HG02759 (cell line): ENCODE results near the gene MAPK11.

Experiments
- ATAC-seq: cut with Tn5 transposase; IDR thresholded peaks from one replicate; pipeline ENCODE4 v1.9.1; 2021; ENCODE audit warnings: mild to moderate bottlenecking, moderate library complexity; ENCODE audit not compliant: unreplicated experiment

MAPK11 gene

GRCh38 chr22:50269970-50270665, at the start of gene MAPK11:
Gene MAPK11 (minus strand): TSS chr22:50270380. CDS start chr22:50270292, 88 bp downstream.
- ATAC-seq = peak; percentile 42

- no peak for ATAC-seq
These were observed 49.3 kb upstream of the MAPK11 start for GRCh38 chr22:50319503-50319951.

GRCh38 chr22:50318698-50319411, 48.7 kb upstream of the MAPK11 start:
- ATAC-seq = no peak

DNA sequence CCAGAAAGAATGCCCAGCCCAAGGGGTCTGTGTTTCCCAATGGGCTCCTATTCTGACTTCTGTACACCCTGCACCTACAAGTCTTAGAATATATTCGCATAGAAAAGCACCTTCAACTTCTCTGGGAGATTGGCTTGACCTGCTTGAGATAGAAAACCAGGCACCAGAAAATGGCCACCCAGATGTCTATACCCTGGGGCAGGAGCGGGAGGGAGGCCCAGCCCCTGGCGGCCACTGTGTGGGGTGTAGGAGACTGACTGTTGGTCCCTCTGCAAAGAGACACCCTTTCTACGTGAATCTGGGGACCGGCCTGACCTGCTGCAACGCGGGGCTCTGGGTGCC, 48.1 kb upstream of the MAPK11 start:
- ATAC-seq = no peak

- ATAC-seq = no peak
These were observed 47.5 kb upstream of the MAPK11 start for GRCh38 chr22:50317674-50318073.

- no peak for ATAC-seq
These were observed 47.0 kb upstream of the MAPK11 start for GRCh38 chr22:50317178-50317577.

- no peak for ATAC-seq
These were observed 46.2 kb upstream of the MAPK11 start for GRCh38 chr22:50316114-50317065.

DNA sequence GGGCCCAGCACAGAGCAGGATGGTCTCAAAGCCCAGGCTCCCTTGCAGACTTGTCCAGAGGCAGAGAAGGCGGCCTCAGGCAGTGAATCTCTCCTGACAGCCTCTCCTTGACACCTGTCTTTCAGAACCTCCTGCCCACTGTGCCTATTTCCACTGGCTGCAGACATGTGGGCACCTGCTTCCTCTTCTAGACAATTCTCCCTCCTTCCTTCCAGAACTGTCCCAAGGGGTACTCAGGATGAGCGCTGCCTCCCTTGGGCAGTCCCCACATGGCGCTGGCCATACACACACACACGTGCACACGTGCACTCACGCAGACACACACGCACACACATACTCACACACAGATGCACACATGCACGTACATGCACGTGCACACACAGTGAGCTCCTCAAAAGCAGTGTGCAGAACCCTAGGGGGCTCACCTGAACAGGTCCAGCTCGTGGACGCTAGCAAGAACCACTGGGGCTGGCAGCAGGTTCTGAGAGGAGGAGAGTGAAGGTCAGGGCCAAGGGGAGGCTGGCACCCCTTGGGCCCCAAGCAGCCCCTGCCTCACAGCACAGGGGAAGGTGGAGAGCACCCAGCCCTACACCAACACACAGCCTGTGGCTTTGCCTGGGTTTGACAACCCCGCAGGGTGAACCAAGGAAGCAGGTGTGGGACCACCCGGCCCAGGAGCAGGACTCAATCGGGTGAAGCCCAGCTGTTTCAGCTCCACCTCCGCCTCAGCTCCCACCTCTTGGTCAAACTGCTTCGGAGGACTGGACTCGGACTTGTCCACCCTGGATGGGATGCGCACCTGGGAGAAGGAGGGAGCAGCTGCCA, 45.3 kb upstream of the MAPK11 start:
- no peak for ATAC-seq

- peak; percentile 77 for ATAC-seq
These were observed 44.5 kb upstream of the MAPK11 start for GRCh38 chr22:50314455-50315288.

DNA sequence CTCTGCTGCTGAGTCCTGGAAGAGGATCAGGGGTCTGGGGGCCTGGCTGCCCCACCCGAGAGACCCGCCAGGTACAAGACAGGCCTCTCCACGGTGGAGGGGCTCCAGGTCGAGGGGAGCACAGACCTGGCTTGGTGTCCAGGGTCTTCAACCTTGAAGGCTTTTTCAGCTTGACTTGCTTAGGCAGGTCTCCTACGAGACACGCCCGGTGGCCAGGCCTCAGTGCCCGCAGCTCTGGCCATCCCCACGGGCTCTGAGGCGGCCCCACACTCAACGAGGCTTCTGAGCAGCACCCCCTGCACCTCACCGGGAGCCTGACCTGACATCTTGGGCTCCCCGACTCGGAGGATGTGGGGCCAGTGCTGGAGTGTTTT, 43.9 kb upstream of the MAPK11 start:
- ATAC-seq = no peak

DNA sequence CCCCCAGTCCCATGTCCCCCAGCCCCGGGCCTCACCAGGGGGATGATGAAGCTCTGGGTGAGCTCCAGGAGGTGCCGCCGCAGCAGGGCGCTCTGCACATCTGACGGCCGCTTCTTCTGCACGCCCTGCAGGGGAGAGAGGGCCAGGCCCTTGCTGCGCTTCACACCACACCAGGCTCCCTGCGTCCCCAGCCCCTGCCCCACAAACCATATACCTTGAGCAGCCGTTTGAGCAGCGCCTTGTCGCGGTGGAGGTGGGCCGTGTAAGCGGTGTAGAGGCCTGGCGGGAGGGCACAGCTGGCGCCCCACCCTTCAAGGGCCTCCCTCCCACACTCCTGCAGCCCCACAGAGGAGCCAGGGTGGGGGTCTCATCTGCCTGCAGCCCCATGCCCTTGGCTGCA, 43.4 kb upstream of the MAPK11 start:
- ATAC-seq = no peak

DNA sequence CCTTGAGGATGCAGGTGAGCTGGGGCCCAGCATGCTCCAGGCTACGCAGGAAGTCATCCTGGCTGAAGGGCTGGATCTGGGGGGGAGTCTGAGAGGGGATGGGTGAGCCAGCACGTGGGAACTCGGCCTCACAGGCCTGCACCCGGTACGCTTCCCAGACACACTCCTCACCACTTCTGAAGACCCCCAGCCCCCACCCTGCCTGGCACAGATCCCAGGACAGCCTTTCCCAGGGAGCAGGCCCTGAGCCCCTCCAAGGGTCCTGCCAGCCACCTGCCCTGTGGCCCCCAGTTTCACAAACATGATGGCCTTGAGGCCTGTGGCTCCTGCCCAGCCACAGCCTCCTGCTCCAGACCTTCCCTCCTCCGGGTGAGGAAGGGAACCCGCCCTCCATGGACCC, 42.8 kb upstream of the MAPK11 start:
- no peak for ATAC-seq

DNA sequence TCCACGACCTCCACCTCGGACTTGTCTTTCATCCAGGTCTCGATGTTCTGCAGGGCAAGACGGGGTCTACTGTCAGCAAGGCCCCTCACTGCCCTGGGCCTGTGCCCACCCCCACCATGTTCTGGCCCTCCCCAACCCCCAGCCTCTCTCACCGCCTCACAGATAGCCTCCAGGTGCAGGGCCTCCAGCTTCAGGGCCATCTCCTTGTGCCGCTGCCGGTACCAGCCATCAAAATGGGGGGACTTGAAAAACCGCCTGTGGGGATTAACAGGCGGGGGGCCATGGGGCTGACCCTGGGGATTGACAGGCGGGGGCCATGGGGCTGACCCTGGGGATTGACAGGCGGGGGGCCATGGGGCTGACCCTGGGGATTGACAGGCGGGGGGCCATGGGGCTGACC, 42.2 kb upstream of the MAPK11 start:
- no peak for ATAC-seq

- no peak for ATAC-seq
These were observed 41.6 kb upstream of the MAPK11 start for GRCh38 chr22:50311606-50312351.

DNA sequence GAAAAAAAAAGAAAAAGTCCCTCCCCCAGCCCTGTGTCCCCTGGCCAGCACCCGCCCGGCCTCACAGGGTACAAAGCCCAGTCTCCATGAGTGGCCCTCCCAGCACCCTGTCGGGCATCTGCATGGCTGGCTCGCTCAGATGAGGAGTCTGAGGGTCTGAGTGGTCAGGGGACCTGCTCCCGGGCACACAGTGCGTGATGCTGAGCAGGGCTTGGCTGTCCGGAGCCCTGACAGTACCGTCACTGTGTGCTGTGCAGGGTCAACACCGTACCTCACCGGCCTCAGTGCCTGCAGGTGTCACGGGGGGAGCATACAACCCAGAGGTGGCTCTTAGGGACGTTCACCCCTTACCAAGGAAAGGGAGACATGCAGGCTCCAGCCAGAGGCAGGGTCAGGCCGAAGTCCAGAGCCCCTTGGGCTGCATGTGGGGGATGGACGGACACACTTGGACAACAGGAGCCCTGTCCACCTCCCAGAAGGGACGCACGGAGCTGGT, 40.8 kb upstream of the MAPK11 start:
- no peak for ATAC-seq

GRCh38 chr22:50310031-50310722, 40.0 kb upstream of the MAPK11 start:
- ATAC-seq = no peak

DNA sequence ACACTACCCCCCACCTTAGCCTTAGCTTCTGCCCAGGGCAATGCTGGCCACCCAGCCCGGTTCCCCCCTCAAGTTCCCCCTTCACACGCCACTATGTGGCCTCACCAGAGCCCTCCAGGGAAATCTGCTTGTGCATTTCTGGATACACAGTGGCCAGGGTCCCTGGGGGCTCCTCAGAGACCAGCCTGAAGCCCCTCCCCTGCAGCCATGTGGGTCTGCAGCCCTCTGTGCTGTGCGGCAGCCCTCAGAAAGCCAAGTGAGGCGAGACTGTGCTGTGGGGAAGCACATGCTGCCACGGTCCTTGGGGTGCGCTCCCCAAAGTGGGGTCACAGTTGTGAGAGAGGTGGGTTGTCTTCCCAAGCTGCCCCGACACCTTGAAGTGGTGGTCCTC, 39.4 kb upstream of the MAPK11 start:
- ATAC-seq = no peak

DNA sequence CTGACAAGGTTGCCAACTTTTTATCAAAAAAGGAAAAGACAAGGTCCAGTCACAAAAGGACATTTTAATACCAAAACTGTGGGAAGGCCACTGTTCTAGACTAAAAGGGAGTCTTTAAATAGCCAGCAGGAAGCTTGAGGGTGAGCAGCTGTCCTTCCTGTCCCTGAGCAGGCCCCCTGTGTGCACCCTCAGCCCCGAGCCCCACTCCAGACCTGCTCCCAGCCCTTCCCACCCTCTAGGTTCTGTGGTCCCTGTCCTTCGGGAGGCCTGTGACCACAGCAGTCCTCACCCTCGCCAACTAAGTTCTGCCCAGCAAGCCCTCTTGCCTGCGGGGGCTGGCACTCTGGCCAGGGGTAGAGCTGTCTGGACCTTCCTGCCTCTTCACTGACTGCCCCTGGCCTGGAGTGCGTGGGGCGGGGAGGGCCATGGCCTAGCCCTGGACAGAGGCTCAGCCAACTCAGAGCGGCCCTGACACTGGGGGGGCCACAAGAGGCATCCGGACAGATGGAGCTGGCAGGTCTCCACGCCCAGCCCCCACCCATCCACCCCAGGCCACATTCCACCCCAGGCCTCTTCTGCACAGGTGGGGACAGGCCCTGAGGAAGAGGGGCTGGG, 38.9 kb upstream of the MAPK11 start:
- ATAC-seq = no peak
